HL-60 (cell line): ENCODE measurements around the gene REEP5.

Experiments used
- GABPA ChIP-seq: IDR thresholded peaks from 2 replicates; pipeline ENCODE4 v1.6.1; 2012; ENCODE audit warnings: low read depth
- POLR2AphosphoS5 ChIP-seq: IDR thresholded peaks from 2 replicates; pipeline ENCODE4 v1.6.1; 2012; ENCODE audit warnings: low read depth
- SPI1 ChIP-seq: IDR thresholded peaks from 2 replicates; pipeline ENCODE4 v1.6.1; 2012; ENCODE audit warnings: low read depth, mild to moderate bottlenecking, borderline replicate concordance
- TF ChIP-seq, protein P1 (sequence below): IDR thresholded peaks from one replicate; pipeline ENCODE4 v1.5.1; 2011; ENCODE audit warnings: low read length, control low read depth, inconsistent platforms; ENCODE audit not compliant: insufficient read depth
- TF ChIP-seq, protein P2 (sequence below): IDR thresholded peaks from 2 replicates; pipeline ENCODE4 v1.6.1; 2012; ENCODE audit warnings: low read depth; ENCODE audit not compliant: insufficient replicate concordance

DNA sequence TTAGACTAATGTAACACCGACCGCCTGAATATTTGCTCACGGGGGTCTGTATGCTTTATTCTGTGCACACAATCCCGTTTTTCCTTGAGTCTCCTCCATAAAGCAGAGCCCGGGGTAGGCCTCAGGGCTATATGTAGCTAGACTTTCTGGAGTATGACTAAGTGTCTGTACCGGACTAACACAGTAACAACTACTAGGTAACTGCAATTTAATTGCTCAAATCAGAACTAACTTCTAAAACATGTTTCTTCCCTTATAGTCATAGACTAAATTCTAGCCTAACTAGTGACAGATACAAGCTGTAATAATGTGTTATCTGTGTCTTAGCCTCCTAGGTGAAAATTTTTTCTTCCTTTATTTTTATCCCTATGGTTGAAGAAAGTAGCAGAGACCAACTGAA lies 2.1 kb downstream of the REEP5 start:
- TF ChIP-seq POLR2AphosphoS5 (no peak), GABPA (no peak), SPI1 (no peak)
- TF ChIP-seq, protein P1, sequence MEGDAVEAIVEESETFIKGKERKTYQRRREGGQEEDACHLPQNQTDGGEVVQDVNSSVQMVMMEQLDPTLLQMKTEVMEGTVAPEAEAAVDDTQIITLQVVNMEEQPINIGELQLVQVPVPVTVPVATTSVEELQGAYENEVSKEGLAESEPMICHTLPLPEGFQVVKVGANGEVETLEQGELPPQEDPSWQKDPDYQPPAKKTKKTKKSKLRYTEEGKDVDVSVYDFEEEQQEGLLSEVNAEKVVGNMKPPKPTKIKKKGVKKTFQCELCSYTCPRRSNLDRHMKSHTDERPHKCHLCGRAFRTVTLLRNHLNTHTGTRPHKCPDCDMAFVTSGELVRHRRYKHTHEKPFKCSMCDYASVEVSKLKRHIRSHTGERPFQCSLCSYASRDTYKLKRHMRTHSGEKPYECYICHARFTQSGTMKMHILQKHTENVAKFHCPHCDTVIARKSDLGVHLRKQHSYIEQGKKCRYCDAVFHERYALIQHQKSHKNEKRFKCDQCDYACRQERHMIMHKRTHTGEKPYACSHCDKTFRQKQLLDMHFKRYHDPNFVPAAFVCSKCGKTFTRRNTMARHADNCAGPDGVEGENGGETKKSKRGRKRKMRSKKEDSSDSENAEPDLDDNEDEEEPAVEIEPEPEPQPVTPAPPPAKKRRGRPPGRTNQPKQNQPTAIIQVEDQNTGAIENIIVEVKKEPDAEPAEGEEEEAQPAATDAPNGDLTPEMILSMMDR, result no peak
- TF ChIP-seq, protein P2, sequence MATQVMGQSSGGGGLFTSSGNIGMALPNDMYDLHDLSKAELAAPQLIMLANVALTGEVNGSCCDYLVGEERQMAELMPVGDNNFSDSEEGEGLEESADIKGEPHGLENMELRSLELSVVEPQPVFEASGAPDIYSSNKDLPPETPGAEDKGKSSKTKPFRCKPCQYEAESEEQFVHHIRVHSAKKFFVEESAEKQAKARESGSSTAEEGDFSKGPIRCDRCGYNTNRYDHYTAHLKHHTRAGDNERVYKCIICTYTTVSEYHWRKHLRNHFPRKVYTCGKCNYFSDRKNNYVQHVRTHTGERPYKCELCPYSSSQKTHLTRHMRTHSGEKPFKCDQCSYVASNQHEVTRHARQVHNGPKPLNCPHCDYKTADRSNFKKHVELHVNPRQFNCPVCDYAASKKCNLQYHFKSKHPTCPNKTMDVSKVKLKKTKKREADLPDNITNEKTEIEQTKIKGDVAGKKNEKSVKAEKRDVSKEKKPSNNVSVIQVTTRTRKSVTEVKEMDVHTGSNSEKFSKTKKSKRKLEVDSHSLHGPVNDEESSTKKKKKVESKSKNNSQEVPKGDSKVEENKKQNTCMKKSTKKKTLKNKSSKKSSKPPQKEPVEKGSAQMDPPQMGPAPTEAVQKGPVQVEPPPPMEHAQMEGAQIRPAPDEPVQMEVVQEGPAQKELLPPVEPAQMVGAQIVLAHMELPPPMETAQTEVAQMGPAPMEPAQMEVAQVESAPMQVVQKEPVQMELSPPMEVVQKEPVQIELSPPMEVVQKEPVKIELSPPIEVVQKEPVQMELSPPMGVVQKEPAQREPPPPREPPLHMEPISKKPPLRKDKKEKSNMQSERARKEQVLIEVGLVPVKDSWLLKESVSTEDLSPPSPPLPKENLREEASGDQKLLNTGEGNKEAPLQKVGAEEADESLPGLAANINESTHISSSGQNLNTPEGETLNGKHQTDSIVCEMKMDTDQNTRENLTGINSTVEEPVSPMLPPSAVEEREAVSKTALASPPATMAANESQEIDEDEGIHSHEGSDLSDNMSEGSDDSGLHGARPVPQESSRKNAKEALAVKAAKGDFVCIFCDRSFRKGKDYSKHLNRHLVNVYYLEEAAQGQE, result no peak
